ENCODE data around the gene ATXN1. TPM values are rescaled to one million over a fixed set of nuclear protein-coding genes. Genes with fewer than 3 reads are reported as not detected.

The ATXN1 gene
- total RNA-seq, 1 experiment from 2014 or later: 16.5 TPM

GRCh38 chr6:16626650-16627049, 134.6 kb downstream of the ATXN1 start:
- POLR2A ChIA-PET: no interaction called here
- Mint-ChIP-seq H3K4me1 (ENCODE audit: insufficient read depth, unreplicated experiment) (no peaks in the 10 kb centered on the region), H3K27me3 (ENCODE audit: insufficient read depth, unreplicated experiment) (no peaks in the 10 kb centered on the region), H3K4me3 (ENCODE audit: unreplicated experiment) (no peak overlapping the region), H3K27ac (ENCODE audit: low read depth, unreplicated experiment) (no peak overlapping the region), H3K9me3 (ENCODE audit: unreplicated experiment) (no peaks in the 10 kb centered on the region), H3K36me3 (ENCODE audit: insufficient read depth, unreplicated experiment) (no peaks in the 10 kb centered on the region)
- no peak for TF ChIP-seq CTCF (IDR thresholded peaks at IDR 0.05; ENCODE audit: unreplicated experiment)
- intact Hi-C loops (cut with micrococcal nuclease): no loop called here
- CTCF ChIA-PET: no interaction called here
- DNase-seq (ENCODE audit: unreplicated experiment): no peak
- BruUV-seq (replicated peaks): no TSS peak

GRCh38 chr6:16625291-16626265, 135.7 kb downstream of the ATXN1 start:
- ChIA-PET CTCF (no interaction called here), POLR2A (interaction anchor here (0.7 kb wide), 1 partner anchor 32 kb away, joined by 3 read pairs; no protein-coding TSS in a partner anchor)
- Mint-ChIP-seq H3K4me3 (ENCODE audit: unreplicated experiment) (no peak overlapping the region), H3K4me1 (ENCODE audit: insufficient read depth, unreplicated experiment) (no peaks in the 10 kb centered on the region), H3K27ac (ENCODE audit: low read depth, unreplicated experiment) (no peak overlapping the region), H3K36me3 (ENCODE audit: insufficient read depth, unreplicated experiment) (no peaks in the 10 kb centered on the region), H3K9me3 (ENCODE audit: unreplicated experiment) (no peaks in the 10 kb centered on the region), H3K27me3 (ENCODE audit: insufficient read depth, unreplicated experiment) (no peaks in the 10 kb centered on the region)
- DNase-seq (ENCODE audit: unreplicated experiment): no peak
- intact Hi-C loops (cut with micrococcal nuclease): no loop called here
- no TSS peak for BruUV-seq (replicated peaks)
- TF ChIP-seq CTCF (IDR thresholded peaks at IDR 0.05; ENCODE audit: unreplicated experiment): no peak

- H3K27me3 Mint-ChIP-seq (ENCODE audit: insufficient read depth, unreplicated experiment): no peaks in the 10 kb centered on the region
- ChIA-PET POLR2A (interaction anchor here (0.7 kb wide), 1 partner anchor 31 kb away, joined by 3 read pairs; no protein-coding TSS in a partner anchor), CTCF (no interaction called here)
- no peaks in the 10 kb centered on the region for H3K9me3 Mint-ChIP-seq (ENCODE audit: unreplicated experiment)
- no peak overlapping the region for H3K27ac Mint-ChIP-seq (ENCODE audit: low read depth, unreplicated experiment)
- no peaks in the 10 kb centered on the region for H3K4me1 Mint-ChIP-seq (ENCODE audit: insufficient read depth, unreplicated experiment)
- no TSS peak for BruUV-seq (replicated peaks)
- no peaks in the 10 kb centered on the region for H3K36me3 Mint-ChIP-seq (ENCODE audit: insufficient read depth, unreplicated experiment)
- TF ChIP-seq CTCF (IDR thresholded peaks at IDR 0.05; ENCODE audit: unreplicated experiment): no peak
- intact Hi-C loops (cut with micrococcal nuclease): no loop called here
- DNase-seq (ENCODE audit: unreplicated experiment): no peak
- no peak overlapping the region for H3K4me3 Mint-ChIP-seq (ENCODE audit: unreplicated experiment)
Observed at GRCh38 chr6:16624636-16625290, 136.5 kb downstream of the ATXN1 start.

- Mint-ChIP-seq H3K9me3 (ENCODE audit: unreplicated experiment) (no peaks in the 10 kb centered on the region), H3K36me3 (ENCODE audit: insufficient read depth, unreplicated experiment) (no peaks in the 10 kb centered on the region), H3K27me3 (ENCODE audit: insufficient read depth, unreplicated experiment) (no peaks in the 10 kb centered on the region), H3K4me3 (ENCODE audit: unreplicated experiment) (no peak overlapping the region), H3K27ac (ENCODE audit: low read depth, unreplicated experiment) (no peak overlapping the region), H3K4me1 (ENCODE audit: insufficient read depth, unreplicated experiment) (no peaks in the 10 kb centered on the region)
- BruUV-seq (replicated peaks): no TSS peak
- no peak for DNase-seq (ENCODE audit: unreplicated experiment)
- no peak for TF ChIP-seq CTCF (IDR thresholded peaks at IDR 0.05; ENCODE audit: unreplicated experiment)
- ChIA-PET POLR2A (no interaction called here), CTCF (no interaction called here)
- intact Hi-C loops (cut with micrococcal nuclease): no loop called here
Observed at GRCh38 chr6:16623731-16624130, 137.5 kb downstream of the ATXN1 start.
